ENCODE measurements around the gene FGF23.

DNA sequence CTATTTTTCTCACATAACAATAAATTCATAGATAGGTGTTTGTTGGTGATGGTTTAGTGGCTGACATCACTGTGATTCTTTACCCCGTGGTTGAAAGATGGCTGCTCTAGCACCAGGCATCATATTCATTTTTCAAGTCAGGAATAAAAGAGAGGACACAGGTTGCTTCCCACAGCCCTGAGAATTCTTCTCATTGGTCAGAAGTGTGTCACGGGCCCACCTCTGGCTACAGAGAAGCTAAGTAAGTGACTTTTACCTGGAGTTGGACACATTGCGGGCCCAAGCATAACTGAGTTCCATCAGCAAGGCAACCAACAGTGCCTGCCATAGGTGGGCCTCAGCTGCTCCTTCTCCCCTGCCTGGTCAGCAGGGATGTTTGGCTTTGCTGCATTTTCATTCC is 27.6 kb upstream of the FGF23 start:
- no peak for TF ChIP-seq POLR2AphosphoS5 (IDR thresholded peaks at IDR 0.05; ENCODE audit: low read depth, low read length)
- TF ChIP-seq TAF1 (IDR thresholded peaks at IDR 0.05; ENCODE audit: low read depth, low read length): no peak

Data from GM12891 (cell line).